K562 (cell line): ENCODE data around the gene NUBP2. TPM values are rescaled to one million over a fixed set of nuclear protein-coding genes. Genes with fewer than 3 reads are reported as not detected.
A peak's percentile ranks its signal among the peaks of the same experiment; 100 is the strongest.

Experiments
- ATAC-seq: fragments of 200-7000 bp; cut with Tn5 transposase; 3 replicates; pipeline ENCODE4 v1.9.1; 2020; ENCODE audit warnings: moderate library complexity
- BruUV-seq: library from RNA; stranded (reverse); fragments of 400-500 nt; replicated peaks from 2 replicates; lab custom pipeline; 2021; lab: Mats Ljungman, UMichigan
- CTCF ChIA-PET: fragments of 300-600 bp; formaldehyde crosslinking; extraction: SDS; loops from one replicate; lab custom pipeline; 2021; ENCODE audit warnings: low intra/inter-chr PET ratio; lab: Yijun Ruan, JAX
- POLR2A ChIA-PET: fragments of 300-600, 350-650 bp; sonication (Branson Sonifier 250); formaldehyde crosslinking; extraction: SDS; loops from one replicate; lab custom pipeline; 2021; ENCODE audit warnings: antibody characterized with exemption, inconsistent platforms; lab: Yijun Ruan, JAX
- DNase-seq, 4 experiments: peaks; one replicate each; pipeline versions ENCODE4 v3.0.0 to v3.0.0-alpha.2; 2011 to 2018; ENCODE audit warnings: low spot score in 3 of 4, mixed read lengths in 3 of 4; ENCODE audit errors: extremely low read depth in 1 of 4
- FAIRE-seq: peaks from 2 replicates; lab custom pipeline; 2011; peaks lifted over from hg19 to GRCh38; lab: Jason Lieb, UNC
- H2AFZ ChIP-seq: 2 replicates; pipeline ENCODE4 v1.6.0; 2011; ENCODE audit warnings: low read depth, low read length, control low read depth, inconsistent platforms
- H3K27ac ChIP-seq: fragments of 200-600 bp; 3 replicates; pipeline ENCODE4 v1.8.0; 2011; ENCODE audit warnings: low read depth, mild to moderate bottlenecking, control low read depth, inconsistent platforms, low read length, moderate library complexity, mixed read lengths; ENCODE audit errors: extremely low read depth
- H3K27me3 ChIP-seq, 2 experiments: fragments of 300-600 bp in 1 of 2; 2 replicates in 1 of 2; 3 replicates in 1 of 2; pipeline versions ENCODE4 v1.6.0 to v1.8.0; 2011; ENCODE audit warnings: inconsistent platforms in 2 of 2, low read length in 2 of 2, mild to moderate bottlenecking in 1 of 2, mixed read lengths in 1 of 2, moderate library complexity in 1 of 2; ENCODE audit not compliant: control insufficient read depth in 2 of 2, insufficient read depth in 2 of 2
- H3K36me3 ChIP-seq: fragments of 300-600 bp; 3 replicates; pipeline ENCODE4 v1.8.0; 2011; ENCODE audit warnings: mild to moderate bottlenecking, low read length, inconsistent platforms; ENCODE audit not compliant: control insufficient read depth, insufficient read depth
- H3K4me1 ChIP-seq, 2 experiments: fragments of 200-600 bp in 1 of 2; replicated peaks in 1 of 2; 2 replicates in 1 of 2; 3 replicates in 1 of 2; pipeline versions ENCODE4 v1.5.1 to v1.8.0; 2011; ENCODE audit warnings: inconsistent platforms in 2 of 2, low read length in 2 of 2, mild to moderate bottlenecking in 1 of 2, mixed read lengths in 1 of 2, moderate library complexity in 1 of 2; ENCODE audit not compliant: control insufficient read depth in 2 of 2, insufficient read depth in 2 of 2
- H3K4me2 ChIP-seq: 2 replicates; pipeline ENCODE4 v1.6.1; 2011; ENCODE audit warnings: low read length, control low read depth, inconsistent platforms, mixed read lengths; ENCODE audit not compliant: insufficient read depth
- H3K4me3 ChIP-seq: fragments of 200-600 bp; sonication (generic), shearing (Covaris generic); 2 replicates; pipeline ENCODE4 v1.5.1; 2016; ENCODE audit warnings: control low read depth, inconsistent platforms
- H3K79me2 ChIP-seq: fragments of 200-600 bp; 3 replicates; pipeline ENCODE4 v1.8.0; 2011; ENCODE audit warnings: low read length, inconsistent platforms; ENCODE audit not compliant: control insufficient read depth, insufficient read depth
- H3K9ac ChIP-seq, 2 experiments: 2 replicates each; pipeline versions ENCODE4 v1.6.0 to v1.6.1; 2011; ENCODE audit warnings: low read depth in 2 of 2, low read length in 2 of 2, control low read depth in 1 of 2, inconsistent platforms in 1 of 2, mild to moderate bottlenecking in 1 of 2, mixed read lengths in 1 of 2; ENCODE audit not compliant: insufficient read depth in 1 of 2
- H3K9me1 ChIP-seq: one replicate; pipeline ENCODE4 v1.6.0; 2011; ENCODE audit warnings: inconsistent platforms, mild to moderate bottlenecking, low read length, moderate library complexity; ENCODE audit not compliant: control insufficient read depth, insufficient read depth
- H3K9me3 ChIP-seq: replicated peaks from 2 replicates; pipeline ENCODE4 v1.5.1; 2011; ENCODE audit warnings: low read depth, low read length, inconsistent platforms; ENCODE audit not compliant: control insufficient read depth, insufficient read depth
- H4K20me1 ChIP-seq: replicated peaks from 2 replicates; pipeline ENCODE4 v1.6.1; 2011; ENCODE audit warnings: low read length, inconsistent platforms, mixed read lengths; ENCODE audit not compliant: control insufficient read depth, insufficient read depth
- ARID2 ChIP-seq: fragments of 450-650 bp; IDR thresholded peaks from 2 replicates; pipeline ENCODE4 v1.6.1; 2017; ENCODE audit warnings: antibody characterized with exemption, mild to moderate bottlenecking
- CBX1 ChIP-seq: sonication (generic); IDR thresholded peaks from 2 replicates; pipeline ENCODE4 v1.6.1; 2016; ENCODE audit warnings: antibody characterized with exemption, low read depth, mild to moderate bottlenecking
- ESRRA ChIP-seq: fragments of 450-650 bp; IDR thresholded peaks from 2 replicates; pipeline ENCODE4 v1.6.1; 2014; ENCODE audit warnings: low read depth, mild to moderate bottlenecking, moderate library complexity, borderline replicate concordance
- EWSR1 ChIP-seq: fragments of 450-650 bp; IDR thresholded peaks from 2 replicates; pipeline ENCODE4 v1.6.1; 2018; ENCODE audit warnings: borderline replicate concordance, mild to moderate bottlenecking, low read depth, moderate library complexity; ENCODE audit not compliant: partially characterized antibody
- FIP1L1 ChIP-seq: fragments of 200-400 bp; formaldehyde crosslinking; IDR thresholded peaks from 2 replicates; pipeline ENCODE4 v1.6.1; 2018; ENCODE audit warnings: mild to moderate bottlenecking, low read depth, low read length; ENCODE audit not compliant: poor library complexity, severe bottlenecking
- GATAD2A ChIP-seq: fragments of 450-650 bp; IDR thresholded peaks from 2 replicates; pipeline ENCODE4 v1.6.1; 2017
- JUNB ChIP-seq: fragments of 450-650 bp; formaldehyde crosslinking; conservative IDR thresholded peaks from 2 replicates; pipeline ENCODE4 v1.4.0; 2020; ENCODE audit warnings: mild to moderate bottlenecking
- NFE2L1 ChIP-seq: fragments of 450-650 bp; IDR thresholded peaks from 2 replicates; pipeline ENCODE4 v1.6.1; 2016; ENCODE audit warnings: missing genetic modification characterization, low read depth, mild to moderate bottlenecking, missing compliant biosample characterization, moderate library complexity, borderline replicate concordance
- NFXL1 ChIP-seq: fragments of 450-650 bp; formaldehyde crosslinking; IDR thresholded peaks from 2 replicates; pipeline ENCODE4 v1.4.0; 2021; ENCODE audit warnings: mild to moderate bottlenecking
- POLR2A ChIP-seq: fragments of 450-650 bp; conservative IDR thresholded peaks from 2 replicates; pipeline ENCODE4 v1.6.1; 2016
- PPARD ChIP-seq: fragments of 250-450 bp; sonication (Bioruptor Pico); IDR thresholded peaks from 2 replicates; pipeline ENCODE4 v1.8.0; 2022; ENCODE audit warnings: inconsistent platforms, mild to moderate bottlenecking, moderate library complexity
- RBFOX2 ChIP-seq: fragments of 200-400 bp; formaldehyde crosslinking; IDR thresholded peaks from 2 replicates; pipeline ENCODE4 v1.6.1; 2017; ENCODE audit warnings: low read depth, mild to moderate bottlenecking, low read length, moderate library complexity
- SUPT5H ChIP-seq: fragments of 450-650 bp; IDR thresholded peaks from 2 replicates; pipeline ENCODE4 v1.6.1; 2016
- TAF15 ChIP-seq: fragments of 200-400 bp; formaldehyde crosslinking; IDR thresholded peaks from 2 replicates; pipeline ENCODE4 v1.6.1; 2017; ENCODE audit warnings: mild to moderate bottlenecking, low read depth, low read length, moderate library complexity
- TEAD2 ChIP-seq: fragments of 450-650 bp; IDR thresholded peaks from 2 replicates; pipeline ENCODE4 v1.6.1; 2016; ENCODE audit warnings: missing genetic modification characterization, control low read depth, missing compliant biosample characterization
- TFAP4 ChIP-seq: sonication (generic); formaldehyde crosslinking; IDR thresholded peaks from 2 replicates; pipeline ENCODE4 v1.8.0; 2022; ENCODE audit warnings: missing genetic modification reagents, mild to moderate bottlenecking, moderate library complexity, borderline replicate concordance
- YBX1 ChIP-seq: fragments of 450-650 bp; IDR thresholded peaks from 2 replicates; pipeline ENCODE4 v1.7.1; 2016; ENCODE audit warnings: mild to moderate bottlenecking
- ZBTB33 ChIP-seq: sonication (generic); formaldehyde crosslinking; IDR thresholded peaks from 2 replicates; pipeline ENCODE4 v1.8.1; 2023; ENCODE audit warnings: mild to moderate bottlenecking, missing genetic modification reagents
- ZEB2 ChIP-seq: fragments of 450-650 bp; IDR thresholded peaks from 2 replicates; pipeline ENCODE4 v1.6.1; 2016
- ZNF239 ChIP-seq: fragments of 250-450 bp; sonication (Bioruptor Pico); IDR thresholded peaks from 2 replicates; pipeline ENCODE4 v1.4.0; 2020; ENCODE audit warnings: mild to moderate bottlenecking
- ZNF444 ChIP-seq: fragments of 250-450 bp; sonication (Bioruptor Pico); IDR thresholded peaks from 2 replicates; pipeline ENCODE4 v1.4.0; 2020; ENCODE audit warnings: mild to moderate bottlenecking, moderate library complexity
- ZNF764 ChIP-seq: fragments of 250-450 bp; sonication (Bioruptor Pico); IDR thresholded peaks from 2 replicates; pipeline ENCODE4 v1.4.0; 2020; ENCODE audit warnings: low read depth, mild to moderate bottlenecking, moderate library complexity
- whole genome bisulfite sequencing: fragments of 100-300 bp; shearing (Covaris generic); methylation state at CpG from one replicate; pipeline ENCODE4 v1.1.6; 2016; ENCODE audit warnings: low coverage, mixed read lengths; ENCODE audit not compliant: insufficient coverage; ENCODE audit errors: missing lambda C conversion rate; 5-methylcytosine and 5-hydroxymethylcytosine counted together
- in situ Hi-C: fragments of 300-500 bp; cut with MboI; formaldehyde crosslinking; loops from 4 replicates; pipeline ENCODE4 v1.15.0; 2018; ENCODE audit warnings: inconsistent platforms, mixed read lengths
- intact Hi-C: fragments of 100-400 bp; cut with micrococcal nuclease; formaldehyde crosslinking; loops from 2 replicates; pipeline ENCODE4 v1.14.2; 2022
- polyA plus RNA-seq, 8 experiments: library from polyadenylated mRNA; depleted of rRNA in 4 of 8; stranded (reverse) in 5 of 8; unstranded in 3 of 8; fragments of >200 nt; fragmentation: Nextera tagmentation in 2 of 8; fragmentation: Illumina TruSeq in 1 of 8; extraction: Ambion mirVana in 2 of 8; extraction: Trizol in 1 of 8; gene quantifications; 2 replicates each; pipeline versions ENCODE4 v1.2.1 to v1.2.3, GENCODE V29; 2011 to 2014; ENCODE audit warnings: inconsistent platforms in 1 of 8, missing spikeins in 1 of 8
- total RNA-seq, 7 experiments: library from RNA; depleted of rRNA in 6 of 7; stranded (reverse); fragments of >200 nt in 6 of 7; fragmentation: Illumina TruSeq in 2 of 7; extraction: Trizol in 2 of 7; gene quantifications; 2 replicates each; pipeline versions ENCODE4 v1.2.1 to v1.2.3, GENCODE V29; 2011 to 2021; ENCODE audit warnings: low replicate concordance in 1 of 7

Gene NUBP2
- total and polyA plus RNA-seq, 9 of the 15 experiments (the other 6 are each of a cell fraction or from before 2014, with no cell fraction given) = 1.8 to 115 (median 24.0) TPM

DNA sequence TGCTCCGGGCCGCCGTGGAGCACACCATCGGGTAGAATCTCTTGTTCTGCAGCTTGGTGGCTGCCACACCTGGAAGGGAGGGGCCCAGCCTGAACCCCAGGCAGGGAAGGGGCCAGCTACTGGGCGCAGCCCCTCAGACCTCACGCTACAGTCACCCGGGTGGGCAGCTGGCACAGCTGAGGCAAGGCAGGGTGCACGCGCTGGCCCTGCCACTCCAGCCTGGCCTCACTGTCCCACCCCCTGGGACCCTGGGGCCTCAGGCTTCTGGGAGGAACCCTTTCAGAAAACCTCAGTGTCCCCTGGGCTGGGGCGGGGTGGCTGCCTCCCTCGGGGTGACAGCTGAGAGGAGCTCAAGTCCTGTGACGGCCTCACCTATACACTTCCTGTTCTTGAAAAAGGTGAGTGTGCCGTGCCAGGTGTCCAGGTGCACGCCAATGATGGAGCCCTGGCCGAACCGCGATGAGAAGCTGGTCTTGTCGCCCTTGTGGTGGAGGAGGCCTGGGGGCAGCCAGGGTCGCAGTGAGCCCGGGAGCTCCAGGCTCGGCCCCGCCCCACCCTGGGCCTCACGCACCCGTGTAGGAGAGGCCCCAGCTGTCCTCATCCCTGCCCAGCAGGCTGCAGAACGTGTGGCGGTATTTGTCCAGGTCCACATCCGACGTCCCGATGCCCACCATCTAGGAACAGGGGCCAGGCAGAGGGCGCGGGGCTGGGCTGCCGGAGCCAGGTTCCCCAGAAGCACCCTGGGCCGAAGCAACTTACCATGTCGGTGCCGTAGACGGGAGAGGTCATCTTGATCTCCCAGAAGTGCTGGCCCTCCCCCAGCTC, 5.2 kb upstream of the NUBP2 start:
- DNase-seq (no peak), FAIRE-seq (no peak), ATAC-seq (no peak)
- Histone ChIP-seq H3K4me3 (no peak overlapping the region), H3K36me3 (peaks cover 52% of the 10 kb centered on the region; the same call in 2 of the 3 replicates), H3K9me3 (no peaks in the 10 kb centered on the region), H3K4me2 (no peak overlapping the region), H4K20me1 (peaks cover 3% of the 10 kb centered on the region; the same call in 1 of the 2 replicates), H2AFZ (no peak overlapping the region), H3K27me3 (no peaks in the 10 kb centered on the region), H3K4me1 (peaks cover 9 to 91% of the 10 kb centered on the region in 2 experiments; a peak in 4 of 5 replicates), H3K27ac (no peak overlapping the region), H3K9ac (peak overlapping the region in 1 of 2 experiments; percentile 81; a peak in 2 of 4 replicates), H3K9me1 (peaks cover 2% of the 10 kb centered on the region), H3K79me2 (peaks cover 33% of the 10 kb centered on the region)
- in situ Hi-C loops (no loop called here), intact Hi-C loops (no loop called here)
- no TSS peak for BruUV-seq
- CTCF ChIA-PET = no interaction called here
- WGBS = 75% methylated on average over 21 of the region's 36 CpGs
- POLR2A ChIA-PET = interaction anchor here (0.5 to 1.4 kb wide), 8 partner anchors 15 to 1344 kb away, joined by 3 to 8 read pairs (median 3); partner anchors contain the start of genes ECI1, MSRB1 and RPS2
- TF ChIP-seq RBFOX2 (peak; percentile 40; the same call in 1 of the 2 replicates), NFE2L1 (tag) (no peak), ZNF239 (no peak), FIP1L1 (peak; percentile 40), TFAP4 (CRISPR knock-in tag) (peak; percentile 38), POLR2A (peak; percentile 57), ARID2 (no peak), GATAD2A (no peak), JUNB (CRISPR knock-in tag) (no peak), EWSR1 (no peak), YBX1 (no peak), ZNF764 (CRISPR knock-in tag) (no peak), NFXL1 (no peak), CBX1 (0 out of 2 replicates have a peak, but pooled peaks have one; percentile 21), ZNF444 (no peak), TAF15 (no peak), PPARD (CRISPR knock-in tag) (no peak), SUPT5H (peak; percentile 24; the same call in 1 of the 2 replicates), ZEB2 (no peak), ESRRA (no peak), ZBTB33 (CRISPR knock-in tag) (peak; percentile 39; the same call in 1 of the 2 replicates), TEAD2 (tag) (no peak)
